Duodenal mucosa (tissue), 2 donors: ENCODE results near the gene FFAR1.

Experiments
- H3K27ac ChIP-seq: one replicate; pipeline ENCODE4 v1.7.0; 2013; ENCODE audit warnings: low read depth, low read length
- H3K27me3 ChIP-seq, 2 donors: one replicate each; pipeline ENCODE4 v1.7.0; 2013; ENCODE audit warnings: low read length in 2 of 2, control low read depth in 1 of 2; ENCODE audit not compliant: insufficient read depth in 2 of 2, control insufficient read depth in 1 of 2
- H3K36me3 ChIP-seq, 2 donors: one replicate each; pipeline ENCODE4 v1.7.0; 2013; ENCODE audit warnings: low read length in 2 of 2, control low read depth in 1 of 2; ENCODE audit not compliant: insufficient read depth in 2 of 2, control insufficient read depth in 1 of 2
- H3K4me1 ChIP-seq, 2 donors: one replicate each; pipeline ENCODE4 v1.7.0; 2013; ENCODE audit warnings: low read length in 2 of 2, control low read depth in 1 of 2; ENCODE audit not compliant: insufficient read depth in 2 of 2, control insufficient read depth in 1 of 2
- H3K4me3 ChIP-seq, 2 donors: one replicate each; pipeline ENCODE4 v1.7.0; 2013; ENCODE audit warnings: low read length in 2 of 2, low read depth in 1 of 2
- H3K9ac ChIP-seq, 2 donors: one replicate each; pipeline ENCODE4 v1.7.0; 2013; ENCODE audit warnings: low read length in 2 of 2, low read depth in 1 of 2
- H3K9me3 ChIP-seq, 2 donors: one replicate each; pipeline ENCODE4 v1.7.0; 2013; ENCODE audit warnings: low read length in 2 of 2, control low read depth in 1 of 2; ENCODE audit not compliant: control insufficient read depth in 1 of 2

Gene FFAR1, protein sequence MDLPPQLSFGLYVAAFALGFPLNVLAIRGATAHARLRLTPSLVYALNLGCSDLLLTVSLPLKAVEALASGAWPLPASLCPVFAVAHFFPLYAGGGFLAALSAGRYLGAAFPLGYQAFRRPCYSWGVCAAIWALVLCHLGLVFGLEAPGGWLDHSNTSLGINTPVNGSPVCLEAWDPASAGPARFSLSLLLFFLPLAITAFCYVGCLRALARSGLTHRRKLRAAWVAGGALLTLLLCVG (N-terminal part only)

GRCh38 chr19:35347171-35347929 lies at the start of gene FFAR1:
Gene FFAR1, plus strand, starts transcription at chr19:35347902. Its CDS starts 3,650 bp downstream, at chr19:35351552.
- Histone ChIP-seq H3K9ac (no peak within 1 kb of the TSS), H3K27me3 (peaks cover 0 to 14% of the 10 kb centered on the region in 2 donors), H3K4me3 (no peak within 1 kb of the TSS), H3K4me1 (peaks cover 6 to 16% of the 10 kb centered on the region in 2 donors), H3K27ac (no peak within 1 kb of the TSS), H3K9me3 (no peaks in the 10 kb centered on the region), H3K36me3 (no peaks in the 10 kb centered on the region)

DNA sequence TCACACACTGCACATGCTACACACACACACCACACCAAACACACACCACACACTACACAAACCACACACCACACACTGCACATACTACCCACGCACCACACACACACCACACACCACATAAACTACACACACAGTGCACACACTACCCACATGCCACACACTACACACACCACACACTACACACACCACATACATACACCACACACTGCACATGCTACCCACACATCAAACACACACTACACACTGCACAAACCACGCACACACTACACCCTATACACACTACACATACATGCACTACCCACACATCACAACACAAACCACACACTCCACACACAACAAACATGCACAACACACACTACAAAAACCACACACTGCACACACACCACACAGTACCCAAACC lies 49.8 kb upstream of the FFAR1 start:
- Histone ChIP-seq H3K4me1 (no peaks in the 10 kb centered on the region), H3K9me3 (no peaks in the 10 kb centered on the region), H3K27ac (no peak overlapping the region), H3K36me3 (no peaks in the 10 kb centered on the region), H3K27me3 (no peaks in the 10 kb centered on the region), H3K4me3 (no peak overlapping the region), H3K9ac (no peak overlapping the region)

- H3K9me3 ChIP-seq: no peaks in the 10 kb centered on the region
- H3K36me3 ChIP-seq: no peaks in the 10 kb centered on the region
- no peaks in the 10 kb centered on the region for H3K4me1 ChIP-seq
- no peaks in the 10 kb centered on the region for H3K27me3 ChIP-seq
- H3K27ac ChIP-seq: no peak overlapping the region
- H3K4me3 ChIP-seq: no peak overlapping the region
- no peak overlapping the region for H3K9ac ChIP-seq
Measured at GRCh38 chr19:35298561-35298972, 49.1 kb upstream of the FFAR1 start.

GRCh38 chr19:35299523-35300338 lies 48.0 kb upstream of the FFAR1 start:
- H3K27ac ChIP-seq: no peak overlapping the region
- no peaks in the 10 kb centered on the region for H3K9me3 ChIP-seq
- no peaks in the 10 kb centered on the region for H3K36me3 ChIP-seq
- H3K4me1 ChIP-seq: no peaks in the 10 kb centered on the region
- H3K4me3 ChIP-seq: no peak overlapping the region
- no peak overlapping the region for H3K9ac ChIP-seq
- H3K27me3 ChIP-seq: no peaks in the 10 kb centered on the region

GRCh38 chr19:35300339-35300649 lies 47.4 kb upstream of the FFAR1 start:
- Histone ChIP-seq H3K9me3 (no peaks in the 10 kb centered on the region), H3K4me3 (no peak overlapping the region), H3K9ac (no peak overlapping the region), H3K27me3 (no peaks in the 10 kb centered on the region), H3K36me3 (no peaks in the 10 kb centered on the region), H3K4me1 (no peaks in the 10 kb centered on the region), H3K27ac (no peak overlapping the region)

DNA sequence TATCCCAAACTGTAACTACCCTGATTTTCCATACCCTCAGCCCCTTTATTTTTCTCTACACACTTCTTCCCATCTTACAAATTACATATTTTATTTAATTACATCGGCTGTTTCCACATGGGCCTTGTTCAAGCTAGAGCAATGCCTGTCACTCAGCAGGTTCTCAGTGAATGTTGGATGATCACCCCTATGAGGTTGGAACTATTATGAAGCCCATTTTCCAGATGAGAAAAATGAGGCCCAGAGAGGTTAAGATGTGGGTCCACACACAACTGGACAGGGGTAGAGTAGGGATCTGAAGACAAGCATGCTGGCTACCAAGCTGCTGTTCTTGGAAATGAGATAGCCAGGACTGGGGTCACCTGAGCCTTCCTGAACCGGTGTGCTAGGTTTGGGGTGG lies 45.7 kb upstream of the FFAR1 start:
- H3K27me3 ChIP-seq: no peaks in the 10 kb centered on the region
- no peak overlapping the region for H3K9ac ChIP-seq
- H3K36me3 ChIP-seq: no peaks in the 10 kb centered on the region
- H3K4me1 ChIP-seq: no peaks in the 10 kb centered on the region
- H3K27ac ChIP-seq: no peak overlapping the region
- no peaks in the 10 kb centered on the region for H3K9me3 ChIP-seq
- H3K4me3 ChIP-seq: no peak overlapping the region

- Histone ChIP-seq H3K36me3 (no peaks in the 10 kb centered on the region), H3K4me1 (no peaks in the 10 kb centered on the region), H3K27ac (no peak overlapping the region), H3K4me3 (no peak overlapping the region), H3K27me3 (no peaks in the 10 kb centered on the region), H3K9me3 (no peaks in the 10 kb centered on the region), H3K9ac (no peak overlapping the region)
Measured at GRCh38 chr19:35302446-35302845, 45.3 kb upstream of the FFAR1 start.

- no peak overlapping the region for H3K4me3 ChIP-seq
- H3K27me3 ChIP-seq: no peaks in the 10 kb centered on the region
- no peak overlapping the region for H3K27ac ChIP-seq
- H3K9me3 ChIP-seq: no peaks in the 10 kb centered on the region
- no peak overlapping the region for H3K9ac ChIP-seq
- H3K4me1 ChIP-seq: no peaks in the 10 kb centered on the region
- H3K36me3 ChIP-seq: no peaks in the 10 kb centered on the region
Measured at GRCh38 chr19:35303357-35303915, 44.3 kb upstream of the FFAR1 start.

GRCh38 chr19:35304036-35304435 lies 43.7 kb upstream of the FFAR1 start:
- H3K9me3 ChIP-seq: no peaks in the 10 kb centered on the region
- H3K4me1 ChIP-seq: peaks cover 0 to under 1% of the 10 kb centered on the region in 2 donors
- H3K36me3 ChIP-seq: no peaks in the 10 kb centered on the region
- H3K4me3 ChIP-seq: no peak overlapping the region
- H3K27me3 ChIP-seq: no peaks in the 10 kb centered on the region
- no peak overlapping the region for H3K9ac ChIP-seq
- no peak overlapping the region for H3K27ac ChIP-seq

DNA sequence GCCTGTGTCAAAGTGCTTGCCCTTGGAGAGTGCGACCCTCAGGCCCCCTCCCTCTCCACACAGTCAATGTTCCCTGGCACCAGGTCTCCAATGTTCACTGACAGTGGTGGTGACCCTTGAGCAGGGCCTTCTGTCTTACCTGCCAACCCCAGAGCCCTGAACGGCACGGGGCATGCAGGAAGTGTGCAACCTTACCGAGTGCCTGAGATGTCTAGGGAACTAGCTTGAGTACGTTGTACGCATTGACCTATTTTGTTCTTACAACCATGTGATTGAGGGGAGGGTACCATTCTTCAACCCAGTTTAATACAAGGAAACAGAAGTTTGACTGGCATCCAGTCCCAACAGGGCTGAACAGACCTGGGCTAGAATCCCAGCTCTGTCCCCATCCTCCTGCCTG lies 42.5 kb upstream of the FFAR1 start:
- Histone ChIP-seq H3K27ac (no peak overlapping the region), H3K4me1 (peaks cover 0 to 8% of the 10 kb centered on the region in 2 donors), H3K9me3 (no peaks in the 10 kb centered on the region), H3K4me3 (no peak overlapping the region), H3K36me3 (no peaks in the 10 kb centered on the region), H3K9ac (no peak overlapping the region), H3K27me3 (no peaks in the 10 kb centered on the region)
